H1 (cell line): ENCODE data around the gene GALNT2. TPM values are rescaled to one million over a fixed set of nuclear protein-coding genes. Genes with fewer than 3 reads are reported as not detected.
A peak's percentile ranks its signal among the peaks of the same experiment; 100 is the strongest.

Source experiments
- KDM4A ChIP-seq: IDR thresholded peaks from one replicate; pipeline ENCODE4 v1.7.1; 2012; ENCODE audit warnings: low read depth, mild to moderate bottlenecking, moderate library complexity, low read length, inconsistent platforms; ENCODE audit not compliant: severe bottlenecking
- KDM5A ChIP-seq: fragments of 200-600 bp; IDR thresholded peaks from 2 replicates; pipeline ENCODE4 v1.7.1; 2012; ENCODE audit warnings: mild to moderate bottlenecking, low read length, inconsistent platforms, mixed read lengths
- polyA plus RNA-seq, 7 experiments: library from polyadenylated mRNA; depleted of rRNA in 3 of 7; stranded (reverse) in 5 of 7; unstranded in 2 of 7; fragments of >200 nt in 5 of 7; fragments of 200-250 nt in 2 of 7; gene quantifications; 1 replicate in 5 of 7; 2 replicates in 1 of 7; 4 replicates in 1 of 7; pipeline versions ENCODE4 v1.2.1 to v1.2.3, GENCODE V29; 2011 to 2013; ENCODE audit warnings: missing spikeins in 2 of 7, mixed read lengths in 2 of 7
- total RNA-seq: library from RNA; stranded (reverse); fragmentation: NEBNext Ultra II Directional; extraction: Animal tissue kit (Norgen Biotek cat#: 25700); gene quantifications from 2 replicates; pipeline ENCODE4 v1.2.1, GENCODE V29; 2021
- TF ChIP-seq, protein P1 (sequence below), 3 experiments: IDR thresholded peaks; 1 replicate in 2 of 3; 2 replicates in 1 of 3; pipeline versions ENCODE4 v1.5.1 to v1.6.1; 2011; ENCODE audit warnings: low read length in 3 of 3, mild to moderate bottlenecking in 3 of 3, inconsistent platforms in 2 of 3, low read depth in 1 of 3, moderate library complexity in 1 of 3; ENCODE audit not compliant: insufficient read depth in 1 of 3; ENCODE audit errors: control extremely low read depth in 1 of 3

GALNT2 gene
- total and polyA plus RNA-seq, 2 of the 8 experiments (the other 6 are each of a cell fraction or from before 2014, with no cell fraction given) = 34.5 to 75.3 TPM

DNA sequence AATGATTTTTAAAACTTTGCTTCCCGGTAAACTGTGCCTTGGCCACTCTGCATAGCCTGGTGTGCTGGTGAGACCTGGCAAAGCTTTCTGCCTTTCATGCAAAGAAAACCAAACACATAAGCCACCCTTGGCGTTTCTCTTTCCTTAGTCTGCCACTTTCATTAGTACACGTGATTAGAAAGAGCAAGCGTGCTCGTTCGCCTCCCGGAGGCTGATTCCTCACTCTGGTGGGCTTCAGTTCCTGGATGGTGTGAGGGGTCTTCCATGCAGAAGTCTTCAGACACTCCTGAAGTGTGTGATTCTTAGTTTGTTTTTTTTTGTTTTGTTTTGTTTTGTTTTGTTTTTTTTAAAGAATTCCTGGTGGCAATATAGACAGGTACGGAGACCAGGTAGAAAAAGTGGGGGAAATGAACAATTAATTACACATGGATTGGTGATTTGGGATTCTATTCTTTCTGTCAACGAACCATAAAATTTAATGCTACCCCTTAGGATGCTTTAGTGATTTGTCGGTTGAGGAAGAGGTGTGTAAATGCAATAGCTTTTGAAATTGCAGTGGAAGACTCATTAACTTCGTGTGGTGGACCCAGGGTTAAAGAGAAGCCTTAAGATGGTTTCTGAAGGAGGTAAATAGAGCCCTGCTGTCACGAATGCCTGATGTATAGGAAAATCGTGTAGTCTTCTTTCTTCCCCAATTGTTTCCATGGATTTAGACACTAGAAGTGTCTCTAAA is 2.1 kb downstream of the GALNT2 start (continued):
- TF ChIP-seq, protein P1, sequence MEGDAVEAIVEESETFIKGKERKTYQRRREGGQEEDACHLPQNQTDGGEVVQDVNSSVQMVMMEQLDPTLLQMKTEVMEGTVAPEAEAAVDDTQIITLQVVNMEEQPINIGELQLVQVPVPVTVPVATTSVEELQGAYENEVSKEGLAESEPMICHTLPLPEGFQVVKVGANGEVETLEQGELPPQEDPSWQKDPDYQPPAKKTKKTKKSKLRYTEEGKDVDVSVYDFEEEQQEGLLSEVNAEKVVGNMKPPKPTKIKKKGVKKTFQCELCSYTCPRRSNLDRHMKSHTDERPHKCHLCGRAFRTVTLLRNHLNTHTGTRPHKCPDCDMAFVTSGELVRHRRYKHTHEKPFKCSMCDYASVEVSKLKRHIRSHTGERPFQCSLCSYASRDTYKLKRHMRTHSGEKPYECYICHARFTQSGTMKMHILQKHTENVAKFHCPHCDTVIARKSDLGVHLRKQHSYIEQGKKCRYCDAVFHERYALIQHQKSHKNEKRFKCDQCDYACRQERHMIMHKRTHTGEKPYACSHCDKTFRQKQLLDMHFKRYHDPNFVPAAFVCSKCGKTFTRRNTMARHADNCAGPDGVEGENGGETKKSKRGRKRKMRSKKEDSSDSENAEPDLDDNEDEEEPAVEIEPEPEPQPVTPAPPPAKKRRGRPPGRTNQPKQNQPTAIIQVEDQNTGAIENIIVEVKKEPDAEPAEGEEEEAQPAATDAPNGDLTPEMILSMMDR (IDR thresholded peaks at IDR 0.05; ENCODE audit: control extremely low read depth in 1 of 3, insufficient read depth in 1 of 3, low read depth in 1 of 3, low read length in 3 of 3) = peak in 1 of 3 experiments; percentile 21; a peak in 1 of 4 replicates
- TF ChIP-seq KDM4A = no peak
- no peak for TF ChIP-seq KDM5A
